ENCODE results near the gene C1orf159.
"Not testable (repeated sequence)": the region's sequence is repeated elsewhere in the genome, so short reads cannot be mapped to it uniquely, and the experiment has no call there.

The C1orf159 gene

GRCh38 chr1:1099506-1100183, 16.2 kb downstream of the C1orf159 start:
- no peak for DNase-seq (ENCODE audit: low read depth)
- H3K4me3 ChIP-seq (ENCODE audit: low read depth, low read length) = no peak overlapping the region

- DNase-seq (ENCODE audit: low read depth) = no peak
- no peak overlapping the region for H3K4me3 ChIP-seq (ENCODE audit: low read depth, low read length)
These were observed 17.0 kb downstream of the C1orf159 start for GRCh38 chr1:1098681-1099421.

- H3K4me3 ChIP-seq (ENCODE audit: low read depth, low read length); DNase-seq (ENCODE audit: low read depth): not testable (repeated sequence)
These were observed 19.8 kb downstream of the C1orf159 start for GRCh38 chr1:1096136-1096535.

- H3K4me3 ChIP-seq (ENCODE audit: low read depth, low read length) = no peak overlapping the region
- no peak for DNase-seq (ENCODE audit: low read depth)
These were observed 20.9 kb downstream of the C1orf159 start for GRCh38 chr1:1094981-1095380.

GRCh38 chr1:1093610-1093943, 22.3 kb downstream of the C1orf159 start:
- no peak overlapping the region for H3K4me3 ChIP-seq (ENCODE audit: low read depth, low read length)
- no peak for DNase-seq (ENCODE audit: low read depth)

GRCh38 chr1:1092894-1093609, 22.8 kb downstream of the C1orf159 start:
- H3K4me3 ChIP-seq (ENCODE audit: low read depth, low read length) = no peak overlapping the region
- no peak for DNase-seq (ENCODE audit: low read depth)

GRCh38 chr1:1092149-1092855, 23.6 kb downstream of the C1orf159 start:
- no peak overlapping the region for H3K4me3 ChIP-seq (ENCODE audit: low read depth, low read length)
- no peak for DNase-seq (ENCODE audit: low read depth)

- DNase-seq (ENCODE audit: low read depth) = no peak
- H3K4me3 ChIP-seq (ENCODE audit: low read depth, low read length) = no peak overlapping the region
These were observed 24.3 kb downstream of the C1orf159 start for GRCh38 chr1:1091344-1092148.

GRCh38 chr1:1090424-1091343, 25.2 kb downstream of the C1orf159 start:
- H3K4me3 ChIP-seq (ENCODE audit: low read depth, low read length) = no peak overlapping the region
- no peak for DNase-seq (ENCODE audit: low read depth)

- H3K4me3 ChIP-seq (ENCODE audit: low read depth, low read length) = no peak overlapping the region
- no peak for DNase-seq (ENCODE audit: low read depth)
These were observed 26.0 kb downstream of the C1orf159 start for GRCh38 chr1:1089731-1090423.

- DNase-seq (ENCODE audit: low read depth) = no peak
- no peak overlapping the region for H3K4me3 ChIP-seq (ENCODE audit: low read depth, low read length)
These were observed 26.8 kb downstream of the C1orf159 start for GRCh38 chr1:1088801-1089680.

GRCh38 chr1:1088029-1088800, 27.7 kb downstream of the C1orf159 start:
- no peak for DNase-seq (ENCODE audit: low read depth)
- no peak overlapping the region for H3K4me3 ChIP-seq (ENCODE audit: low read depth, low read length)

GRCh38 chr1:1087351-1088028, 28.4 kb downstream of the C1orf159 start:
- no peak for DNase-seq (ENCODE audit: low read depth)
- no peak overlapping the region for H3K4me3 ChIP-seq (ENCODE audit: low read depth, low read length)

- DNase-seq (ENCODE audit: low read depth) = no peak
- H3K4me3 ChIP-seq (ENCODE audit: low read depth, low read length) = no peak overlapping the region
These were observed 29.0 kb downstream of the C1orf159 start for GRCh38 chr1:1086911-1087341.

Data from skeletal muscle cell (primary cell).